HG03280 (cell line): ENCODE data around the gene PARD3B.

Experiments used
- ATAC-seq: cut with Tn5 transposase; IDR thresholded peaks from one replicate; pipeline ENCODE4 v1.9.1; 2021; ENCODE audit warnings: mild to moderate bottlenecking, moderate library complexity; ENCODE audit not compliant: unreplicated experiment

The PARD3B gene

DNA sequence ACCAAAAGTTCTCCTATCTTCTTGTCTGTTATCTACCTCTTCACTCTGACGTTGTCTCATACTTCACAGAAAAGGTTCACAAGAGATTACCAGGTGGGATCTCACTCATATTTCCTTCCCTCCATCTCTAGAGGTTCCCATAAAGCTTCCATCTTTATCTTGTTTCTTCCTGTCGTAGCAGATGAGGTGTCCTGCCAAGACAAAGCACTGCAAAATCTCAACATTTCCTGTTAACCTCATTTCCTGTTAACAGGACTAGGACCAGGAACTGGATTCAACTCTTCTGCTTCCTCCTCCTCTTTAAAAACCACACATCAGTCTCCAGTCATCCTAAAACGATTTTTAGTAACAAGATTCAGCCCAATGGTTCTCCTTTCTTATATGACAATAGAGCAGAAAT is 624.2 kb downstream of the PARD3B start:
- no peak for ATAC-seq

DNA sequence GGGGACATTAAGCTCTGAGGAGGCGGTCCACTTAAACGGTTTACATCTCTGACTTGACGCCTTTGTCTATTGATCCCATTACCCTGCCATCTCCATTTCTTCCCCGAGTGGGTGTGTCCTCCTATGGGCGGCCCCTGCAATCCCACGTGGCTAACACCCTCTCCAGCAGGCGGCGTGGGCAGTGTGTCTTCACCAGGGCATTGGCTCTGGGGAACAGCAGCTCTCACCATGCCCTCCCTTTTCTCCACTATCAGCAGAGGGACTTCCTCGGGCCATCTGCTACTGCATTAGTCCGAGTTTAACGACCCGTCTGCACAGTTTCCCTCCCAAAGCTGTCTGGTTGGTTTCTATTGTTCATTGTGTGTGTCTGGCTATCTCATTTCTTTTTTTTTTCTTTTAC is 625.1 kb downstream of the PARD3B start:
- no peak for ATAC-seq

GRCh38 chr2:205171261-205171940 is 626.1 kb downstream of the PARD3B start:
- no peak for ATAC-seq

GRCh38 chr2:205175831-205176230 is 630.6 kb downstream of the PARD3B start:
- no peak for ATAC-seq

GRCh38 chr2:205176546-205176945 is 631.3 kb downstream of the PARD3B start:
- ATAC-seq: no peak

- no peak for ATAC-seq
These were observed 632.3 kb downstream of the PARD3B start for GRCh38 chr2:205177546-205177945.

GRCh38 chr2:205180730-205181129 is 635.5 kb downstream of the PARD3B start:
- no peak for ATAC-seq

DNA sequence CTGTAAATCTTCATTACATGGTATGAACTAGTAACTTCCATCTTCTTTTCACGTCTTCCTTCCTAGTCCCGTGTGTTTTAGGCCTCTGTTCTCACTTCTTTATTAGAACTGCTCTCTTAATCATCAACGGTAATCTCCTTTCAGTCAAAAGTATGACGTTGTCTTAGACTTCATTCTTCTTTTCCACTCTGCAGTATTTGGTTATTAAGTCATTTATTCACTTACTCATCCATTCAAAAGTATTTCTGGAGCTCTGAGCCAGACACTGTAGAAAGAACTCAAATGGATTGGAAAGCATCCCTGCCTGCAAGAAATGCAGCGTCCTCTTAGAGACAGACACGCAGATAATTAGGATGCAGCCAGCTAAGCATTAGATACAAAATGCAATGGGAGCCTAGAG is 642.5 kb downstream of the PARD3B start:
- ATAC-seq: no peak

- no peak for ATAC-seq
These were observed 643.2 kb downstream of the PARD3B start for GRCh38 chr2:205188239-205189138.

GRCh38 chr2:205189301-205189700 is 644.0 kb downstream of the PARD3B start:
- no peak for ATAC-seq

GRCh38 chr2:205190528-205190927 is 645.3 kb downstream of the PARD3B start:
- ATAC-seq: no peak

- no peak for ATAC-seq
These were observed 648.0 kb downstream of the PARD3B start for GRCh38 chr2:205193125-205193835.

GRCh38 chr2:205193836-205194228 is 648.6 kb downstream of the PARD3B start:
- no peak for ATAC-seq

DNA sequence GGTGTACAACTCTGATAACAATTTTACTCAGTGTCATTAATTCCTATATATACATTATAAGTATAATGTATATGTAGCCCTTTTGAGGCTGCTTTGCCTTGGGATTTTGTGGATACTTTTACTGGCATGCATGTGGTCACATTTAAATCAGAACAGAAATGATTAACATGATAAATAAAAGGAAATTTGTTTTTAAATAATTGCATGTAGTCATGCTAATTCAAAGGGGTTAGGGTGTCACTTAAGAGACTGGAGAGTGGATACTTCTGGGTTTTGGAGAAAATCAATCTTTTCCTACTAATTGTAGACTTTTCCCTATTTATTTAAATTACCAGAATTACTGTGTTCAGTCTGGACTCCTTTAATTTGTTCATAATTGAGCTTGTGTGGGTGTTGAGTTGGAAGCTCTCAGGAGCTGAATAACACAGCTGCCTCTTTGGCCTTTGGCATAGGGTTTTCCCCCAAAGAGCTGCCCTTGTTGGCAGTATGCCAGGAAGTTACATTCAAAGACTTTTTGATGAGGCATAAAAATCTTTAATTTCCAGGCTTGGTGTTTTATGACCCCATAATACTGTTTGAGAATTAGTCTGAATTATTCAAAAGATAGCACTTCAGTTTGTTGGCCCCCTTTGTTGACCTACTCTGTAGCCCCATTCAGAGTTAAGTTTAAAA is 652.3 kb downstream of the PARD3B start:
- no peak for ATAC-seq

GRCh38 chr2:205198140-205198525 is 652.9 kb downstream of the PARD3B start:
- no peak for ATAC-seq

- no peak for ATAC-seq
These were observed 654.0 kb downstream of the PARD3B start for GRCh38 chr2:205199165-205199850.

DNA sequence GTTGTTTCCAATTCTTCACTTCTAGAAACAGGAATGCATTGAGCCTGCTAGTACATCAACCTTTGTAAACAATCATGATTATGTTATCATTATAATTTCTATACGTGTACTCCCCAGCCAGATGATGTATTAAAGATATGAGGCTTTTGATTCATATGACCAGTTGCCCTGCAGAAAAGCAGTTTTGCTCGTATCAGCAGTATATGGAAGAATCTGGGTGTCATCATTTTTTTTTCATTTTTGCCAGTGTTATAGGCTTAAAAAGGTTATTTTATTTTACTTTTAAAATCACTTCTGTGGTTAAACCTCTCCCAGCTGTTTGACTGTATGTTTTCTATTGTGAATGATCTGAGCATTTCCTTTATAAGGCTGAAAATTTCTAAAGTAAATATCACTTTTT is 665.2 kb downstream of the PARD3B start:
- no peak for ATAC-seq

DNA sequence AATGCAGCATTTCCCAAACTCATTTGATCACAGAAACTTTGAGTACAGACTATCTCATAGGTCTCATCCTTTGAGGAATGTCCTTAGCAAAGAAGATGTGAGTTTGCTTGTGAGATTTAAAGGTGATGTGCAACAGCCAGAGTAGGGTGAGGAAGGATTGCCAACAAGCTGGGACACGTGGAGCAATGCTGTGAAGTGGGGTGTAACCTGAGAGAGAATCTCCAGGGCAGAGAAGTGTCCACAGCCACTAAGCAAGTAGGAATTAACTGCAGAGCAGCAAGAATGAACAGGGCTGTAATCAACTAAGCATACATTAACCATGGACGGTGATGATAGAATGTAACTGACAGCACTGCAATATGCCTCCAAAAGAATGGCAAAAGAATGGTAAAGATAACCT is 667.1 kb downstream of the PARD3B start:
- no peak for ATAC-seq

DNA sequence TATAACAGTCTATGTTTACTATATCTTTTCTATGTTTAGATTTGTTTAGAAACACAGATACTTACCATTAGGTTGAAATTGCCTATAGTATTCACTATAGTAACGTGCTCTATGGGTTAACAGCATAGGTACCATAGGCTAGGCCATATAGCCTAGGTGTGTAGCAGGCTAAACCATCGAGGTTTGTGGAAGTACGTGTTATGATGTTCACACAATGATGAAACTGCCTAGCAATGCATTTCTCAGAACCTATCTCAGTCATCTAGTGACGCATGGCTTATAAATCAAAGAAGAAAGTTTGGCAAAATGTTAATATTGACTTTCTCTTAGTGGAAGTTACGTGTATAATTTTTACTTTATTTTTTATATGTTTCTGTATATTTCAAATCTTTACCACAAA is 670.8 kb downstream of the PARD3B start:
- ATAC-seq: no peak

GRCh38 chr2:205216580-205216979 is 671.3 kb downstream of the PARD3B start:
- no peak for ATAC-seq

- no peak for ATAC-seq
These were observed 671.7 kb downstream of the PARD3B start for GRCh38 chr2:205217004-205217403.
